ENCODE results near the gene KLHDC7A.

The KLHDC7A gene

GRCh38 chr1:18473195-18473815 is 7.4 kb upstream of the KLHDC7A start:
- DNase-seq: no peak

GRCh38 chr1:18474559-18475175 is 6.1 kb upstream of the KLHDC7A start:
- no peak for DNase-seq

GRCh38 chr1:18475234-18475905 is 5.4 kb upstream of the KLHDC7A start:
- no peak for DNase-seq

- DNase-seq: no peak
These were observed 1.3 kb upstream of the KLHDC7A start for GRCh38 chr1:18479454-18479853.

- no peak for DNase-seq
These were observed 625 bp downstream of the KLHDC7A start for GRCh38 chr1:18481190-18481920.

GRCh38 chr1:18481921-18482701 is 1.4 kb downstream of the KLHDC7A start:
- no peak for DNase-seq

GRCh38 chr1:18482721-18483425 is 2.1 kb downstream of the KLHDC7A start:
- DNase-seq: no peak

GRCh38 chr1:18484276-18484675 is 3.5 kb downstream of the KLHDC7A start:
- no peak for DNase-seq

- no peak for DNase-seq
These were observed 4.0 kb downstream of the KLHDC7A start for GRCh38 chr1:18484721-18485120.

GRCh38 chr1:18485227-18485626 is 4.5 kb downstream of the KLHDC7A start:
- no peak for DNase-seq

GRCh38 chr1:18486195-18486594 is 5.5 kb downstream of the KLHDC7A start:
- no peak for DNase-seq

- DNase-seq: no peak
These were observed 8.8 kb downstream of the KLHDC7A start for GRCh38 chr1:18489417-18490143.

- DNase-seq: no peak
These were observed 10.4 kb downstream of the KLHDC7A start for GRCh38 chr1:18491168-18491567.

GRCh38 chr1:18494304-18494703 is 13.6 kb downstream of the KLHDC7A start:
- no peak for DNase-seq

- DNase-seq: no peak
These were observed 14.9 kb downstream of the KLHDC7A start for GRCh38 chr1:18495635-18496034.

- no peak for DNase-seq
These were observed 15.3 kb downstream of the KLHDC7A start for GRCh38 chr1:18496056-18496455.

- DNase-seq: no peak
These were observed 15.9 kb downstream of the KLHDC7A start for GRCh38 chr1:18496497-18497235.

- DNase-seq: no peak
These were observed 21.1 kb downstream of the KLHDC7A start for GRCh38 chr1:18501833-18502232.

GRCh38 chr1:18504609-18505008 is 23.9 kb downstream of the KLHDC7A start:
- DNase-seq: no peak

GRCh38 chr1:18505666-18506065 is 24.9 kb downstream of the KLHDC7A start:
- no peak for DNase-seq

- DNase-seq: no peak
These were observed 27.4 kb downstream of the KLHDC7A start for GRCh38 chr1:18508084-18508483.
